H1 (cell line): ENCODE measurements around the gene CMTR1. TPM values are rescaled to one million over a fixed set of nuclear protein-coding genes. Genes with fewer than 3 reads are reported as not detected.

Experiments
- CTCF ChIA-PET: fragments of 300-600 bp; sonication (Branson Sonifier 250); formaldehyde crosslinking; loops from one replicate; lab custom pipeline; 2021; ENCODE audit not compliant: partially characterized antibody; lab: Charles Lee
- POLR2A ChIA-PET: fragments of 300-600 bp; sonication (Branson Sonifier 250); formaldehyde crosslinking; loops from one replicate; lab custom pipeline; 2021; ENCODE audit warnings: inconsistent platforms; ENCODE audit not compliant: partially characterized antibody; lab: Charles Lee
- DNase-seq, 2 experiments: peaks; one replicate each; pipeline versions ENCODE4 v3.0.0 to v3.0.0-alpha.2; 2010 to 2022; ENCODE audit warnings: low spot score in 2 of 2, low read depth in 1 of 2, mixed read lengths in 1 of 2
- FAIRE-seq: peaks from 2 replicates; lab custom pipeline; 2011; peaks lifted over from hg19 to GRCh38; lab: Jason Lieb, UNC
- H2AFZ ChIP-seq: 2 replicates; pipeline ENCODE4 v1.8.1; 2012; ENCODE audit warnings: low read length, inconsistent platforms
- H2AK5ac ChIP-seq: 2 replicates; pipeline ENCODE4 v1.6.1; 2013; ENCODE audit warnings: low read depth, low read length
- H2BK120ac ChIP-seq: replicated peaks from 2 replicates; pipeline ENCODE3; 2013; ENCODE audit warnings: low read depth, low read length, inconsistent platforms
- H2BK12ac ChIP-seq: 2 replicates; pipeline ENCODE4 v1.6.1; 2013; ENCODE audit warnings: low read depth, low read length
- H2BK15ac ChIP-seq: 2 replicates; pipeline ENCODE4 v1.6.1; 2013; ENCODE audit warnings: low read length
- H2BK20ac ChIP-seq: 2 replicates; pipeline ENCODE4 v1.6.1; 2013; ENCODE audit warnings: low read length
- H2BK5ac ChIP-seq: 2 replicates; pipeline ENCODE4 v1.6.1; 2013; ENCODE audit warnings: low read depth, low read length
- H3K14ac ChIP-seq: 2 replicates; pipeline ENCODE4 v1.6.1; 2013; ENCODE audit warnings: inconsistent platforms; ENCODE audit not compliant: insufficient read length
- H3K18ac ChIP-seq: 2 replicates; pipeline ENCODE4 v1.6.1; 2013; ENCODE audit warnings: low read length; ENCODE audit errors: extremely low read depth
- H3K23ac ChIP-seq: 2 replicates; pipeline ENCODE4 v1.6.1; 2013; ENCODE audit warnings: inconsistent platforms; ENCODE audit not compliant: insufficient read length
- H3K23me2 ChIP-seq: 2 replicates; pipeline ENCODE4 v1.6.1; 2013; ENCODE audit warnings: low read depth, low read length
- H3K27ac ChIP-seq: 2 replicates; pipeline ENCODE4 v1.6.1; 2011; ENCODE audit warnings: low read depth, low read length, inconsistent platforms
- H3K27me3 ChIP-seq, 4 experiments: replicated peaks in 1 of 4; 1 replicate in 1 of 4; 2 replicates in 3 of 4; pipeline versions ENCODE4 v1.6.1 to v1.8.1; 2011 to 2013; ENCODE audit warnings: low read length in 3 of 4, mild to moderate bottlenecking in 3 of 4, inconsistent platforms in 2 of 4, mixed read lengths in 2 of 4, moderate library complexity in 1 of 4; ENCODE audit not compliant: control insufficient read depth in 3 of 4, insufficient read depth in 3 of 4; ENCODE audit errors: extremely low read depth in 1 of 4
- H3K36me3 ChIP-seq, 4 experiments: 2 replicates each; pipeline versions ENCODE4 v1.6.1 to v1.8.1; 2011 to 2013; ENCODE audit warnings: mild to moderate bottlenecking in 4 of 4, low read length in 3 of 4, moderate library complexity in 2 of 4, control low read depth in 1 of 4, inconsistent platforms in 1 of 4; ENCODE audit not compliant: insufficient read depth in 4 of 4, control insufficient read depth in 2 of 4
- H3K4ac ChIP-seq: replicated peaks from 2 replicates; pipeline ENCODE3; 2013; ENCODE audit warnings: low read length, low read depth, mixed read lengths, inconsistent platforms; ENCODE audit not compliant: insufficient read length
- H3K4me1 ChIP-seq, 4 experiments: replicated peaks in 1 of 4; 1 replicate in 1 of 4; 2 replicates in 3 of 4; pipeline versions ENCODE4 v1.6.1 to v1.8.1; 2011 to 2013; ENCODE audit warnings: low read length in 3 of 4, inconsistent platforms in 2 of 4, mixed read lengths in 1 of 4; ENCODE audit not compliant: insufficient read depth in 4 of 4, control insufficient read depth in 3 of 4
- H3K4me2 ChIP-seq, 2 experiments: 2 replicates each; pipeline versions ENCODE4 v1.6.1 to v1.8.1; 2011 to 2013; ENCODE audit warnings: low read depth in 2 of 2, low read length in 2 of 2, control low read depth in 1 of 2, inconsistent platforms in 1 of 2, mild to moderate bottlenecking in 1 of 2; ENCODE audit not compliant: insufficient read depth in 1 of 2
- H3K4me3 ChIP-seq, 4 experiments: fragments of 200-600, 300-600 bp in 1 of 4; sonication (generic), shearing (Covaris generic), sonication (Bioruptor Twin) in 1 of 4; 2 replicates each; pipeline versions ENCODE4 v1.5.1 to v1.8.1; 2011 to 2016; ENCODE audit warnings: low read length in 4 of 4, low read depth in 3 of 4, control low read depth in 2 of 4, inconsistent platforms in 2 of 4, mild to moderate bottlenecking in 2 of 4, mixed read lengths in 1 of 4, moderate library complexity in 1 of 4; ENCODE audit not compliant: insufficient read depth in 2 of 4; ENCODE audit errors: extremely low read depth in 1 of 4
- H3K56ac ChIP-seq: replicated peaks from 2 replicates; pipeline ENCODE3; 2013; ENCODE audit warnings: low read depth, mild to moderate bottlenecking, mixed read lengths, low read length, inconsistent platforms; ENCODE audit not compliant: insufficient read length
- H3K79me1 ChIP-seq: 2 replicates; pipeline ENCODE4 v1.6.1; 2013; ENCODE audit warnings: low read depth, low read length, control low read depth
- H3K79me2 ChIP-seq, 2 experiments: 2 replicates each; pipeline versions ENCODE4 v1.6.1 to v1.8.1; 2012 to 2013; ENCODE audit warnings: low read length in 2 of 2, mild to moderate bottlenecking in 2 of 2, inconsistent platforms in 1 of 2; ENCODE audit not compliant: insufficient read depth in 2 of 2, control insufficient read depth in 1 of 2
- H3K9ac ChIP-seq, 4 experiments: replicated peaks in 1 of 4; 1 replicate in 1 of 4; 2 replicates in 3 of 4; pipeline versions ENCODE4 v1.6.1 to v1.8.1; 2011 to 2013; ENCODE audit warnings: low read depth in 3 of 4, low read length in 3 of 4, control low read depth in 2 of 4, mild to moderate bottlenecking in 2 of 4, moderate library complexity in 2 of 4, inconsistent platforms in 1 of 4; ENCODE audit errors: extremely low read depth in 1 of 4
- H3K9me3 ChIP-seq, 2 experiments: 2 replicates each; pipeline versions ENCODE4 v1.6.1 to v1.8.1; 2012 to 2013; ENCODE audit warnings: mild to moderate bottlenecking in 2 of 2, moderate library complexity in 2 of 2, control low read depth in 1 of 2, inconsistent platforms in 1 of 2, low read depth in 1 of 2, low read length in 1 of 2, mixed read lengths in 1 of 2; ENCODE audit not compliant: insufficient read depth in 2 of 2
- H4K20me1 ChIP-seq, 2 experiments: replicated peaks in 1 of 2; 2 replicates each; pipeline versions ENCODE3 to v1.8.1; 2011 to 2013; ENCODE audit warnings: inconsistent platforms in 2 of 2, low read length in 2 of 2, mild to moderate bottlenecking in 1 of 2; ENCODE audit not compliant: insufficient read depth in 2 of 2, control insufficient read depth in 1 of 2
- H4K5ac ChIP-seq: 2 replicates; pipeline ENCODE4 v1.6.1; 2013; ENCODE audit warnings: low read length, low read depth, mixed read lengths, inconsistent platforms; ENCODE audit not compliant: insufficient read length
- H4K8ac ChIP-seq: 2 replicates; pipeline ENCODE4 v1.8.0; 2013; ENCODE audit warnings: mild to moderate bottlenecking, moderate library complexity, low read length, inconsistent platforms; ENCODE audit not compliant: insufficient read depth; ENCODE audit errors: extremely low read depth
- H4K91ac ChIP-seq: replicated peaks from 2 replicates; pipeline ENCODE3; 2013; ENCODE audit warnings: low read length, mixed read lengths, inconsistent platforms; ENCODE audit not compliant: insufficient read length
- ATF3 ChIP-seq: IDR thresholded peaks from 2 replicates; pipeline ENCODE4 v1.6.1; 2011; ENCODE audit warnings: low read depth, mild to moderate bottlenecking, low read length; ENCODE audit not compliant: insufficient read depth
- BRCA1 ChIP-seq: IDR thresholded peaks from 2 replicates; pipeline ENCODE4 v1.6.1; 2012; ENCODE audit warnings: low read depth, low read length, improper control_type of control experiment
- CEBPB ChIP-seq: IDR thresholded peaks from 2 replicates; pipeline ENCODE4 v1.6.1; 2012; ENCODE audit warnings: low read depth, low read length
- KDM5A ChIP-seq: fragments of 200-600 bp; IDR thresholded peaks from 2 replicates; pipeline ENCODE4 v1.7.1; 2012; ENCODE audit warnings: mild to moderate bottlenecking, low read length, inconsistent platforms, mixed read lengths
- RAD21 ChIP-seq, 2 experiments: IDR thresholded peaks in 1 of 2; conservative IDR thresholded peaks in 1 of 2; 2 replicates each; pipeline ENCODE4 v1.6.1; 2011; ENCODE audit warnings: low read depth in 2 of 2, low read length in 2 of 2, improper control_type of control experiment in 1 of 2, inconsistent platforms in 1 of 2, mild to moderate bottlenecking in 1 of 2, moderate library complexity in 1 of 2
- SIRT6 ChIP-seq: IDR thresholded peaks from one replicate; pipeline ENCODE4 v1.7.1; 2012; ENCODE audit warnings: low read length, inconsistent platforms
- SP2 ChIP-seq: IDR thresholded peaks from 2 replicates; pipeline ENCODE4 v1.6.1; 2012; ENCODE audit warnings: mild to moderate bottlenecking, low read length, inconsistent platforms
- WGBS, 2 experiments: shearing (Covaris generic) in 1 of 2; methylation state at CpG; one replicate each; pipeline versions ENCODE4 v1.1.6 to v1.1.7; 2013 to 2015; ENCODE audit warnings: low lambda C conversion rate in 2 of 2, mixed read lengths in 2 of 2, inconsistent platforms in 1 of 2, low coverage in 1 of 2, missing lambda C conversion rate in 1 of 2; ENCODE audit not compliant: insufficient replicate concordance in 2 of 2, insufficient coverage in 1 of 2, insufficient read length in 1 of 2; ENCODE audit errors: extremely low coverage in 1 of 2, missing lambda C conversion rate in 1 of 2; 5-methylcytosine and 5-hydroxymethylcytosine counted together
- polyA plus RNA-seq, 7 experiments: library from polyadenylated mRNA; depleted of rRNA in 3 of 7; stranded (reverse) in 5 of 7; unstranded in 2 of 7; fragments of >200 nt in 5 of 7; fragments of 200-250 nt in 2 of 7; gene quantifications; 1 replicate in 5 of 7; 2 replicates in 1 of 7; 4 replicates in 1 of 7; pipeline versions ENCODE4 v1.2.1 to v1.2.3, GENCODE V29; 2011 to 2013; ENCODE audit warnings: missing spikeins in 2 of 7, mixed read lengths in 2 of 7
- total RNA-seq: library from RNA; stranded (reverse); fragmentation: NEBNext Ultra II Directional; extraction: Animal tissue kit (Norgen Biotek cat#: 25700); gene quantifications from 2 replicates; pipeline ENCODE4 v1.2.1, GENCODE V29; 2021

Gene CMTR1
- total and polyA plus RNA-seq, 2 of the 8 experiments (the other 6 are each of a cell fraction or from before 2014, with no cell fraction given), result 15.2 to 33.1 TPM

GRCh38 chr6:37449984-37450383, 17.0 kb downstream of the CMTR1 start:
- Histone ChIP-seq H3K36me3 (peaks cover 11 to 39% (median 33%) of the 10 kb centered on the region in 4 experiments), H3K23me2 (no peaks in the 10 kb centered on the region), H3K79me1 (no peaks in the 10 kb centered on the region; the same call in 1 of the 2 replicates), H2BK12ac (no peak overlapping the region), H3K56ac (no peak overlapping the region), H3K4me1 (no peaks in the 10 kb centered on the region), H3K18ac (no peak overlapping the region), H3K23ac (no peak overlapping the region), H2BK20ac (no peak overlapping the region), H4K91ac (no peak overlapping the region), H3K27ac (no peak overlapping the region), H3K14ac (no peak overlapping the region), H3K4me2 (no peak overlapping the region), H2BK120ac (no peak overlapping the region), H3K4me3 (no peak overlapping the region), H3K4ac (no peak overlapping the region), H4K20me1 (peaks cover 0 to 2% of the 10 kb centered on the region in 2 experiments), H2BK15ac (no peak overlapping the region), H2AK5ac (no peak overlapping the region), H4K8ac (no peak overlapping the region), H2AFZ (no peak overlapping the region), H3K9ac (no peak overlapping the region), H2BK5ac (no peak overlapping the region), H4K5ac (no peak overlapping the region), H3K79me2 (no peaks in the 10 kb centered on the region), H3K27me3 (no peaks in the 10 kb centered on the region), H3K9me3 (no peaks in the 10 kb centered on the region)
- 88% methylated on average over 4 of the region's 4 CpGs; no CpG with 5 or more reads in 1 of the 2 experiments for WGBS, 2 experiments
- FAIRE-seq (no peak), DNase-seq (no peak)
- CTCF ChIA-PET, result interaction anchor here (0.6 kb wide), 1 partner anchor 131 kb away, joined by 4 read pairs; no protein-coding TSS in a partner anchor
- TF ChIP-seq BRCA1 (no peak), RAD21 (IDR thresholded peaks at IDR 0.05 in 1 of 2, conservative IDR thresholded peaks at IDR 0.05 in 1 of 2; ENCODE audit: low read depth in 2 of 2, low read length in 2 of 2) (no peak), SP2 (no peak), SIRT6 (no peak), CEBPB (no peak), KDM5A (no peak), ATF3 (no peak)
- POLR2A ChIA-PET, result no interaction called here
